Measurements from ENCODE around the gene FBLN7. TPM values are rescaled to one million over a fixed set of nuclear protein-coding genes. Genes with fewer than 3 reads are reported as not detected.
"Not testable (repeated sequence)": the region's sequence is repeated elsewhere in the genome, so short reads cannot be mapped to it uniquely, and the experiment has no call there.

Gene FBLN7
- total RNA-seq, 1 donor from 2014 or later: 1.00 TPM

GRCh38 chr2:112201696-112202430, 63.7 kb downstream of the FBLN7 start:
- intact Hi-C loops (cut with DNase I): no loop called here

DNA sequence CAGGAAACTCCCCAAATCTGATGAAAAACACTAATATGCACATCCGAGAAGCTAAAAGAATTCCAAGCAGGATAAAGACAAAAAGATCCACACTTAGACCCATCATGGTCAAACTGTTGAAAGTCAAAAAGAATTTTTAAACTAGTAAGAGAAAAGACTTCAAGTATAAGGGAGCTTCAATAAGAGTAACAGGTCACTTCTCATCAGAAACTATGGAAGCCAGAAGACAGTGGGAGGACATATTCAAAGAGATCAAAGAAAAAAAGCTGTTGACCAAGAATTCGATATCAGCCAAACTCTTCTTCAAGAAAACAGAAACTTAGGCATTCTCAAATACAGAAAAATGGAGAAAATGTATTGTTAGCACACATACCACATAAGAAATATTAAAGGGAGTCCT, 66.2 kb downstream of the FBLN7 start:
- no peak for DNase-seq (ENCODE audit: low spot score)
- intact Hi-C loops (cut with DNase I): no loop called here

More at GRCh38 chr2:112201696-112202430, 63.7 kb downstream of the FBLN7 start:
- DNase-seq (ENCODE audit: low spot score): no peak

- intact Hi-C loops (cut with DNase I); DNase-seq (ENCODE audit: low spot score): not testable (repeated sequence)
Measured at GRCh38 chr2:112207905-112208304, 69.7 kb downstream of the FBLN7 start.

GRCh38 chr2:112216167-112216566, 78.0 kb downstream of the FBLN7 start:
- intact Hi-C loops (cut with DNase I): no loop called here
- no peak for DNase-seq (ENCODE audit: low spot score)

- no peak for DNase-seq (ENCODE audit: low spot score)
Measured at GRCh38 chr2:112217854-112218253, 79.7 kb downstream of the FBLN7 start.

GRCh38 chr2:112220186-112220585, 82.0 kb downstream of the FBLN7 start:
- DNase-seq (ENCODE audit: low spot score): no peak
- intact Hi-C loops (cut with DNase I): no loop called here

More at GRCh38 chr2:112217854-112218253, 79.7 kb downstream of the FBLN7 start:
- intact Hi-C loops (cut with DNase I): no loop called here

- intact Hi-C loops (cut with DNase I): no loop called here
- no peak for DNase-seq (ENCODE audit: low spot score)
Measured at GRCh38 chr2:112220831-112221230, 82.6 kb downstream of the FBLN7 start.

- no peak for DNase-seq (ENCODE audit: low spot score)
- intact Hi-C loops (cut with DNase I): no loop called here
Measured at GRCh38 chr2:112229348-112229747, 91.2 kb downstream of the FBLN7 start.

DNA sequence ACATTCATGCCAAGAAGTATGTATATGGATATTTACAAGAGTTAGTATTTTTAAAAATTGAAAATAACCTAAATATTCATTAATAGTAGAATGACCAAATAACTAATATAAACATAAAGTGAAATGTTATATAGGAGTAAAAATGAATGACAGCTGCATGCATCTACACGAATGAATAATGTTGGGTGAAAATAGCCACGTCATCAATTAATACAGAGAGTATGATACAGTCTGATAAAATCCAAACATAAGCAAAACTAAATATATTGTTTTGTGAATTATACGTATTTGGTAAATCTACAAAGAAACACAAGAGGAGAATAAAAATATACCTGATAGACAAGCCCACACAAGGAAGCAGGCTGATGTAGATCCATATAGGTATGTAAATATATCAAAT, 92.2 kb downstream of the FBLN7 start:
- no peak for DNase-seq (ENCODE audit: low spot score)
- intact Hi-C loops (cut with DNase I): no loop called here

Other genes starting within 250 kb of the FBLN7 start
- 5.8 TPM for gene MERTK, start 239.8 kb upstream of the FBLN7 start, total RNA-seq
- 11.0 TPM for gene TMEM87B, start 83.1 kb upstream of the FBLN7 start, total RNA-seq
- 9.6 TPM for gene ZC3H8, start 116.7 kb downstream of the FBLN7 start, total RNA-seq
- gene ZC3H6, start 137.2 kb downstream of the FBLN7 start, total RNA-seq: 19.1 TPM